Naive B cell (primary cell): ENCODE data around the gene KRTAP10-9. TPM values are rescaled to one million over a fixed set of nuclear protein-coding genes. Genes with fewer than 3 reads are reported as not detected.
"Not testable (repeated sequence)": the region's sequence is repeated elsewhere in the genome, so short reads cannot be mapped to it uniquely, and the experiment has no call there.

Experiments used
- ATAC-seq, 2 donors: fragments of 150-1000 bp; cut with Tn5 transposase; 2 replicates each; pipeline ENCODE4 v1.10.0; 2021; ENCODE audit warnings: low read depth in 2 of 2, mild to moderate bottlenecking in 2 of 2, moderate library complexity in 2 of 2
- DNase-seq: peaks from one replicate; pipeline ENCODE4 v3.0.0; 2022
- H3K27ac Mint-ChIP-seq, 6 donors: one replicate each; pipeline ENCODE4 v1.8.0; 2020 to 2022; ENCODE audit warnings: mild to moderate bottlenecking in 6 of 6, mixed read lengths in 6 of 6, moderate library complexity in 5 of 6, inconsistent platforms in 2 of 6
- H3K27me3 Mint-ChIP-seq, 3 donors: one replicate each; pipeline ENCODE4 v1.8.0; 2021 to 2022; ENCODE audit warnings: mixed read lengths in 3 of 3, mild to moderate bottlenecking in 1 of 3
- H3K36me3 Mint-ChIP-seq, 2 donors: one replicate each; pipeline ENCODE4 v1.8.0; 2020 to 2022; ENCODE audit warnings: mixed read lengths in 2 of 2, inconsistent platforms in 1 of 2, mild to moderate bottlenecking in 1 of 2
- H3K4me1 Mint-ChIP-seq, 3 donors: one replicate each; pipeline ENCODE4 v1.8.0; 2020 to 2022; ENCODE audit warnings: mixed read lengths in 3 of 3, inconsistent platforms in 1 of 3, mild to moderate bottlenecking in 1 of 3, moderate library complexity in 1 of 3
- H3K4me3 Mint-ChIP-seq, 8 donors: one replicate each; pipeline ENCODE4 v1.8.0; 2020 to 2022; ENCODE audit warnings: mild to moderate bottlenecking in 8 of 8, mixed read lengths in 8 of 8, moderate library complexity in 8 of 8, inconsistent platforms in 2 of 8
- H3K9me3 Mint-ChIP-seq, 7 donors: one replicate each; pipeline ENCODE4 v1.8.0; 2020 to 2022; ENCODE audit warnings: mixed read lengths in 7 of 7, mild to moderate bottlenecking in 5 of 7, inconsistent platforms in 2 of 7, moderate library complexity in 1 of 7
- polyA plus RNA-seq, 6 donors: library from polyadenylated mRNA; unstranded; fragments of 300-500 nt; fragmentation: Illumina TruSeq; gene quantifications; one replicate each; pipeline ENCODE4 v1.2.3, GENCODE V29; 2021; ENCODE audit warnings: low read depth in 6 of 6

KRTAP10-9 gene
- not detected for polyA plus RNA-seq

- Mint-ChIP-seq H3K4me3 (peak within 1 kb of the TSS in 1 of 8 donors; percentile 79), H3K4me1 (peaks cover 10 to 16% (median 15%) of the 10 kb centered on the region in 3 donors), H3K27ac (peak within 1 kb of the TSS in 1 of 6 donors; percentile 76), H3K27me3 (peaks cover 10 to 38% (median 34%) of the 10 kb centered on the region in 3 donors), H3K36me3 (peaks cover 27 to 54% of the 10 kb centered on the region in 2 donors), H3K9me3 (peaks cover 33 to 54% (median 45%) of the 10 kb centered on the region in 7 donors)
- ATAC-seq (no peak), DNase-seq (no peak)
Measured at GRCh38 chr21:44626673-44627143, at the start of gene KRTAP10-9. Gene KRTAP10-9 (plus strand): TSS chr21:44627093. CDS start chr21:44627172, 79 bp downstream.

- H3K27ac Mint-ChIP-seq, result no peak overlapping the region
- peaks cover 24 to 62% (median 54%) of the 10 kb centered on the region in 7 donors for H3K9me3 Mint-ChIP-seq
- DNase-seq (no peak), ATAC-seq (no peak)
- no peak overlapping the region for H3K4me3 Mint-ChIP-seq
- peaks cover 8 to 55% (median 49%) of the 10 kb centered on the region in 3 donors for H3K27me3 Mint-ChIP-seq
- H3K36me3 Mint-ChIP-seq, result peaks cover 25 to 65% of the 10 kb centered on the region in 2 donors
- peaks cover 0 to 8% (median 3%) of the 10 kb centered on the region in 3 donors for H3K4me1 Mint-ChIP-seq
Measured at GRCh38 chr21:44578371-44579055, 48.4 kb upstream of the KRTAP10-9 start.

- ATAC-seq (no peak), DNase-seq (no peak)
- Mint-ChIP-seq H3K27me3 (peaks cover 11 to 55% (median 54%) of the 10 kb centered on the region in 3 donors), H3K4me3 (no peak overlapping the region), H3K4me1 (peaks cover 0 to 8% (median 3%) of the 10 kb centered on the region in 3 donors), H3K9me3 (peaks cover 24 to 64% (median 54%) of the 10 kb centered on the region in 7 donors), H3K27ac (no peak overlapping the region), H3K36me3 (peaks cover 25 to 65% of the 10 kb centered on the region in 2 donors)
Measured at GRCh38 chr21:44579056-44579832, 47.6 kb upstream of the KRTAP10-9 start.

GRCh38 chr21:44579833-44580144 lies 47.1 kb upstream of the KRTAP10-9 start:
- H3K27ac Mint-ChIP-seq, result no peak overlapping the region
- ATAC-seq (no peak), DNase-seq (no peak)
- H3K9me3 Mint-ChIP-seq, result peaks cover 24 to 64% (median 54%) of the 10 kb centered on the region in 7 donors
- H3K4me3 Mint-ChIP-seq, result no peak overlapping the region
- peaks cover 14 to 55% (median 53%) of the 10 kb centered on the region in 3 donors for H3K27me3 Mint-ChIP-seq
- H3K36me3 Mint-ChIP-seq, result peaks cover 25 to 65% of the 10 kb centered on the region in 2 donors
- peaks cover 0 to 3% (median 2%) of the 10 kb centered on the region in 3 donors for H3K4me1 Mint-ChIP-seq

- ATAC-seq, H3K4me3 Mint-ChIP-seq, DNase-seq, H3K27ac Mint-ChIP-seq, H3K4me1 Mint-ChIP-seq: not testable (repeated sequence)
- Mint-ChIP-seq H3K9me3 (peaks cover 25 to 66% (median 57%) of the 10 kb centered on the region in 7 donors), H3K36me3 (peaks cover 25 to 68% of the 10 kb centered on the region in 2 donors), H3K27me3 (peaks cover 17 to 55% (median 52%) of the 10 kb centered on the region in 3 donors)
Measured at GRCh38 chr21:44580231-44580821, 46.6 kb upstream of the KRTAP10-9 start, which contains the start of gene KRTAP10-5. Gene KRTAP10-5 (minus strand): TSS chr21:44580604. CDS start chr21:44580578, 26 bp downstream.

GRCh38 chr21:44581158-44581557 lies 45.7 kb upstream of the KRTAP10-9 start:
- Mint-ChIP-seq H3K27ac (no peak overlapping the region), H3K4me1 (no peaks in the 10 kb centered on the region), H3K9me3 (peaks cover 25 to 64% (median 54%) of the 10 kb centered on the region in 7 donors), H3K27me3 (peaks cover 17 to 56% (median 52%) of the 10 kb centered on the region in 3 donors), H3K4me3 (no peak overlapping the region), H3K36me3 (peaks cover 20 to 74% of the 10 kb centered on the region in 2 donors)
- DNase-seq, result no peak
- ATAC-seq, result no peak

- H3K27me3 Mint-ChIP-seq, result peaks cover 25 to 64% (median 61%) of the 10 kb centered on the region in 3 donors
- ATAC-seq (no peak), DNase-seq (no peak)
- H3K27ac Mint-ChIP-seq, result no peak overlapping the region
- no peaks in the 10 kb centered on the region for H3K4me1 Mint-ChIP-seq
- H3K4me3 Mint-ChIP-seq, result no peak overlapping the region
- H3K9me3 Mint-ChIP-seq, result peaks cover 23 to 58% (median 48%) of the 10 kb centered on the region in 7 donors
- H3K36me3 Mint-ChIP-seq, result peaks cover 20 to 68% of the 10 kb centered on the region in 2 donors
Measured at GRCh38 chr21:44582055-44582454, 44.8 kb upstream of the KRTAP10-9 start.

GRCh38 chr21:44583089-44583799 lies 43.6 kb upstream of the KRTAP10-9 start:
- peaks cover 15 to 56% of the 10 kb centered on the region in 2 donors for H3K36me3 Mint-ChIP-seq
- H3K9me3 Mint-ChIP-seq, result peaks cover 22 to 46% (median 37%) of the 10 kb centered on the region in 7 donors
- peaks cover 31 to 69% (median 69%) of the 10 kb centered on the region in 3 donors for H3K27me3 Mint-ChIP-seq
- no peaks in the 10 kb centered on the region for H3K4me1 Mint-ChIP-seq
- H3K27ac Mint-ChIP-seq, result peak overlapping the region in 1 of 6 donors; percentile 35
- no peak overlapping the region for H3K4me3 Mint-ChIP-seq
- ATAC-seq (no peak), DNase-seq (no peak)

GRCh38 chr21:44583800-44584147 lies 43.1 kb upstream of the KRTAP10-9 start:
- ATAC-seq (no peak), DNase-seq (no peak)
- Mint-ChIP-seq H3K9me3 (peaks cover 22 to 43% (median 36%) of the 10 kb centered on the region in 7 donors), H3K36me3 (peaks cover 14 to 55% of the 10 kb centered on the region in 2 donors), H3K4me3 (no peak overlapping the region), H3K27ac (no peak overlapping the region), H3K4me1 (no peaks in the 10 kb centered on the region), H3K27me3 (peaks cover 31 to 69% (median 66%) of the 10 kb centered on the region in 3 donors)

- H3K36me3 Mint-ChIP-seq, result peaks cover 9 to 34% of the 10 kb centered on the region in 2 donors
- no peak for ATAC-seq
- H3K9me3 Mint-ChIP-seq, result peaks cover 11 to 32% (median 25%) of the 10 kb centered on the region in 7 donors
- DNase-seq, result no peak
- H3K4me1 Mint-ChIP-seq, result no peaks in the 10 kb centered on the region
- H3K27me3 Mint-ChIP-seq, result peaks cover 34 to 66% (median 64%) of the 10 kb centered on the region in 3 donors
- no peak overlapping the region for H3K4me3 Mint-ChIP-seq
- H3K27ac Mint-ChIP-seq, result no peak overlapping the region
Measured at GRCh38 chr21:44585892-44586291, 41.0 kb upstream of the KRTAP10-9 start.

GRCh38 chr21:44589094-44589493 lies 37.8 kb upstream of the KRTAP10-9 start:
- no peak overlapping the region for H3K27ac Mint-ChIP-seq

GRCh38 chr21:44589586-44590305 lies 37.1 kb upstream of the KRTAP10-9 start:
- no peak for DNase-seq
- Mint-ChIP-seq H3K27ac (no peak overlapping the region), H3K4me1 (no peaks in the 10 kb centered on the region)

More at GRCh38 chr21:44589094-44589493, 37.8 kb upstream of the KRTAP10-9 start:
- ATAC-seq, result no peak
- Mint-ChIP-seq H3K36me3 (peaks cover 0 to 10% of the 10 kb centered on the region in 2 donors), H3K4me3 (no peak overlapping the region), H3K27me3 (peaks cover 33 to 71% (median 60%) of the 10 kb centered on the region in 3 donors), H3K9me3 (peaks cover 0 to 7% (median 4%) of the 10 kb centered on the region in 7 donors), H3K4me1 (no peaks in the 10 kb centered on the region)
- no peak for DNase-seq

More at GRCh38 chr21:44589586-44590305, 37.1 kb upstream of the KRTAP10-9 start:
- ATAC-seq, result no peak
- Mint-ChIP-seq H3K27me3 (peaks cover 28 to 64% (median 54%) of the 10 kb centered on the region in 3 donors), H3K4me3 (no peak overlapping the region), H3K36me3 (peaks cover 0 to 10% of the 10 kb centered on the region in 2 donors), H3K9me3 (peaks cover 0 to 7% (median 2%) of the 10 kb centered on the region in 7 donors)
